Measurements from ENCODE around the gene LPP.

- TF ChIP-seq TAF1 (IDR thresholded peaks at IDR 0.05; ENCODE audit: low read depth, low read length) (no peak), POLR2A (IDR thresholded peaks at IDR 0.05; ENCODE audit: low read depth, low read length) (no peak), POLR2AphosphoS5 (IDR thresholded peaks at IDR 0.05; ENCODE audit: low read depth, low read length) (no peak), POU2F2 (IDR thresholded peaks at IDR 0.05; ENCODE audit: low read depth, low read length) (no peak), SPI1 (IDR thresholded peaks at IDR 0.05; ENCODE audit: low read depth, low read length) (no peak)
Observed at GRCh38 chr3:188759336-188760005, 605.5 kb downstream of the LPP start.

Measured in GM12891 (cell line).